GM12875 (cell line): ENCODE results near the gene EFNA2.

ENCODE experiments used
- H3K4me3 ChIP-seq: one replicate; pipeline ENCODE4 v1.5.1; 2011; ENCODE audit warnings: low read depth, low read length, control low read depth
- CTCF ChIP-seq: IDR thresholded peaks from 2 replicates; pipeline ENCODE4 v1.5.1; 2011; ENCODE audit warnings: low read depth, mild to moderate bottlenecking, control low read depth, inconsistent platforms, low read length, moderate library complexity, borderline replicate concordance; ENCODE audit not compliant: insufficient read depth

Gene EFNA2

GRCh38 chr19:1271528-1272422 is 13.9 kb upstream of the EFNA2 start:
- no peak overlapping the region for H3K4me3 ChIP-seq
- no peak for TF ChIP-seq CTCF

- H3K4me3 ChIP-seq, result no peak overlapping the region
Measured at GRCh38 chr19:1272423-1273262, 13.0 kb upstream of the EFNA2 start.

GRCh38 chr19:1273263-1274041 is 12.2 kb upstream of the EFNA2 start:
- no peak overlapping the region for H3K4me3 ChIP-seq
- no peak for TF ChIP-seq CTCF

More at GRCh38 chr19:1272423-1273262, 13.0 kb upstream of the EFNA2 start:
- no peak for TF ChIP-seq CTCF

- H3K4me3 ChIP-seq, result peak overlapping the region; percentile 53
- no peak for TF ChIP-seq CTCF
Measured at GRCh38 chr19:1274081-1274851, 11.4 kb upstream of the EFNA2 start.

GRCh38 chr19:1274852-1275259 is 10.8 kb upstream of the EFNA2 start:
- TF ChIP-seq CTCF, result no peak
- peak overlapping the region; percentile 53 for H3K4me3 ChIP-seq
